Breast epithelium (tissue), 3 donors: Measurements from ENCODE around the gene SIDT1.

Experiments used
- POLR2A ChIP-seq: fragments of 450-650 bp; IDR thresholded peaks from one replicate; pipeline ENCODE4 v1.6.1; 2016; ENCODE audit warnings: antibody characterized with exemption, mild to moderate bottlenecking, moderate library complexity
- TF ChIP-seq, protein P1 (sequence below), 3 donors: fragments of 450-650 bp; IDR thresholded peaks; one replicate each; pipeline ENCODE4 v1.5.1; 2016 to 2017; ENCODE audit warnings: antibody characterized with exemption in 3 of 3, mild to moderate bottlenecking in 3 of 3, moderate library complexity in 3 of 3

GRCh38 chr3:113496924-113497323, 35.4 kb upstream of the SIDT1 start:
- TF ChIP-seq, protein P1, sequence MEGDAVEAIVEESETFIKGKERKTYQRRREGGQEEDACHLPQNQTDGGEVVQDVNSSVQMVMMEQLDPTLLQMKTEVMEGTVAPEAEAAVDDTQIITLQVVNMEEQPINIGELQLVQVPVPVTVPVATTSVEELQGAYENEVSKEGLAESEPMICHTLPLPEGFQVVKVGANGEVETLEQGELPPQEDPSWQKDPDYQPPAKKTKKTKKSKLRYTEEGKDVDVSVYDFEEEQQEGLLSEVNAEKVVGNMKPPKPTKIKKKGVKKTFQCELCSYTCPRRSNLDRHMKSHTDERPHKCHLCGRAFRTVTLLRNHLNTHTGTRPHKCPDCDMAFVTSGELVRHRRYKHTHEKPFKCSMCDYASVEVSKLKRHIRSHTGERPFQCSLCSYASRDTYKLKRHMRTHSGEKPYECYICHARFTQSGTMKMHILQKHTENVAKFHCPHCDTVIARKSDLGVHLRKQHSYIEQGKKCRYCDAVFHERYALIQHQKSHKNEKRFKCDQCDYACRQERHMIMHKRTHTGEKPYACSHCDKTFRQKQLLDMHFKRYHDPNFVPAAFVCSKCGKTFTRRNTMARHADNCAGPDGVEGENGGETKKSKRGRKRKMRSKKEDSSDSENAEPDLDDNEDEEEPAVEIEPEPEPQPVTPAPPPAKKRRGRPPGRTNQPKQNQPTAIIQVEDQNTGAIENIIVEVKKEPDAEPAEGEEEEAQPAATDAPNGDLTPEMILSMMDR (IDR thresholded peaks at IDR 0.05): no peak
- no peak for TF ChIP-seq POLR2A
